Fibroblast of lung (primary cell): ENCODE measurements around the gene GIGYF1. TPM values are rescaled to one million over a fixed set of nuclear protein-coding genes. Genes with fewer than 3 reads are reported as not detected.
"Not testable (repeated sequence)": the region's sequence is repeated elsewhere in the genome, so short reads cannot be mapped to it uniquely, and the experiment has no call there.

Source experiments
- DNase-seq, 2 donors: peaks; one replicate each; pipeline versions ENCODE4 v3.0.0 to v3.0.0-alpha.2; 2010; ENCODE audit warnings: low read depth in 2 of 2
- H2AFZ ChIP-seq: 2 replicates; pipeline ENCODE4 v1.5.1; 2012; ENCODE audit warnings: low read length, control low read depth, inconsistent platforms
- H3K27ac ChIP-seq: 2 replicates; pipeline ENCODE4 v1.5.1; 2011; ENCODE audit warnings: low read length, control low read depth; ENCODE audit not compliant: insufficient read depth
- H3K27me3 ChIP-seq: 2 replicates; pipeline ENCODE4 v1.5.1; 2011; ENCODE audit warnings: mild to moderate bottlenecking, low read length; ENCODE audit not compliant: control insufficient read depth, insufficient read depth
- H3K36me3 ChIP-seq: 2 replicates; pipeline ENCODE4 v1.5.1; 2011; ENCODE audit warnings: low read length; ENCODE audit not compliant: control insufficient read depth, insufficient read depth
- H3K4me1 ChIP-seq: 2 replicates; pipeline ENCODE4 v1.5.1; 2011; ENCODE audit warnings: low read length; ENCODE audit not compliant: control insufficient read depth, insufficient read depth; ENCODE audit errors: extremely low read depth
- H3K4me2 ChIP-seq: 2 replicates; pipeline ENCODE4 v1.5.1; 2011; ENCODE audit warnings: low read length, control low read depth; ENCODE audit not compliant: insufficient read depth; ENCODE audit errors: extremely low read depth
- H3K4me3 ChIP-seq, 4 experiments: fragments of 200-600 bp in 1 of 4; sonication (generic) in 1 of 4; replicated peaks in 1 of 4; 2 replicates each; pipeline ENCODE4 v1.5.1; 2011 to 2016; ENCODE audit warnings: low read length in 4 of 4, low read depth in 3 of 4, mild to moderate bottlenecking in 3 of 4, control low read depth in 2 of 4, inconsistent platforms in 1 of 4, mixed read lengths in 1 of 4; ENCODE audit not compliant: insufficient read depth in 1 of 4; ENCODE audit errors: control extremely low read depth in 1 of 4
- H3K79me2 ChIP-seq: 2 replicates; pipeline ENCODE4 v1.5.1; 2012; ENCODE audit warnings: mild to moderate bottlenecking, low read length, inconsistent platforms; ENCODE audit not compliant: control insufficient read depth, insufficient read depth
- H3K9ac ChIP-seq: 2 replicates; pipeline ENCODE4 v1.5.1; 2011; ENCODE audit warnings: mild to moderate bottlenecking, low read length, control low read depth; ENCODE audit not compliant: insufficient read depth
- H3K9me3 ChIP-seq: 2 replicates; pipeline ENCODE4 v1.5.1; 2012; ENCODE audit warnings: low read depth, low read length; ENCODE audit not compliant: control insufficient read depth, insufficient read depth
- H4K20me1 ChIP-seq: 2 replicates; pipeline ENCODE4 v1.5.1; 2011; ENCODE audit warnings: low read length; ENCODE audit not compliant: control insufficient read depth, insufficient read depth; ENCODE audit errors: extremely low read depth
- CTCF ChIP-seq, 2 donors: IDR thresholded peaks in 1 of 2; conservative IDR thresholded peaks in 1 of 2; 1 replicate in 1 of 2; 2 replicates in 1 of 2; pipeline ENCODE4 v1.5.1; 2011 to 2012; ENCODE audit warnings: low read length in 2 of 2, control low read depth in 1 of 2, inconsistent platforms in 1 of 2, low read depth in 1 of 2, mild to moderate bottlenecking in 1 of 2
- EZH2 ChIP-seq: IDR thresholded peaks from 2 replicates; pipeline ENCODE4 v1.5.1; 2012; ENCODE audit warnings: low read length, control low read depth, mild to moderate bottlenecking; ENCODE audit errors: missing control alignments
- polyA plus RNA-seq, 2 donors: library from polyadenylated mRNA; depleted of rRNA in 1 of 2; stranded (reverse) in 1 of 2; unstranded in 1 of 2; fragments of >200 nt; gene quantifications; 2 replicates each; pipeline ENCODE4 v1.2.1, GENCODE V29; 2011 to 2012; ENCODE audit warnings: missing spikeins in 1 of 2
- total RNA-seq: library from RNA; depleted of rRNA; stranded (reverse); fragments of >200 nt; gene quantifications from 2 replicates; pipeline ENCODE4 v1.2.1, GENCODE V29; 2014

Gene GIGYF1
- total and polyA plus RNA-seq, 2 donors (not counting 1 experiment from before 2014, with no cell fraction given) = 3.8 to 15.9 TPM

DNA sequence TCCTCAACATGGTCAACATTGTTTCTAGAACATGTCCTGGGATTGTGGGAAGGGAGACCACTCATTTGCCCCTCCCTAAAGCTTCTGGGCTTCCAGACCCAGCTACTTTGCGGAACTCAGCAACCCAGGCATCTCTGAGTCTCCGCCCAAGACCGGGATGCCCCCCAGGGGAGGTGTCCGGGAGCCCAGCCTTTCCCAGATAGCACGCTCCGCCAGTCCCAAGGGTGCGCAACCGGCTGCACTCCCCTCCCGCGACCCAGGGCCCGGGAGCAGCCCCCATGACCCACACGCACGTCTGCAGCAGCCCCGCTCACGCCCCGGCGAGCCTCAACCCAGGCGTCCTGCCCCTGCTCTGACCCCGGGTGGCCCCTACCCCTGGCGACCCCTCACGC, 26.2 kb upstream of the GIGYF1 start, which contains the start of gene EPO:
Gene EPO (plus strand): TSS at position 190 of the 392 bp plus-strand sequence. CDS start 513 bp downstream, outside the sequence.
- Histone ChIP-seq H2AFZ (no peak within 1 kb of the TSS), H3K27ac (no peak within 1 kb of the TSS), H3K4me3 (peak within 1 kb of the TSS in 1 of 4 experiments; percentile 25), H3K9ac (no peak within 1 kb of the TSS), H3K4me1 (no peaks in the 10 kb centered on the region), H3K27me3 (peaks cover 41% of the 10 kb centered on the region), H4K20me1 (no peaks in the 10 kb centered on the region), H3K36me3 (no peaks in the 10 kb centered on the region), H3K9me3 (no peaks in the 10 kb centered on the region), H3K4me2 (peak within 1 kb of the TSS; percentile 25), H3K79me2 (no peaks in the 10 kb centered on the region)
- TF ChIP-seq EZH2 (peak; percentile 64), CTCF (conservative IDR thresholded peaks at IDR 0.05 in 1 of 2, IDR thresholded peaks at IDR 0.05 in 1 of 2; ENCODE audit: low read depth in 1 of 2, low read length in 2 of 2) (no peak)
- DNase-seq = no peak

GRCh38 chr7:100719523-100720278, 25.7 kb upstream of the GIGYF1 start:
- H3K4me2 ChIP-seq = no peak overlapping the region

DNA sequence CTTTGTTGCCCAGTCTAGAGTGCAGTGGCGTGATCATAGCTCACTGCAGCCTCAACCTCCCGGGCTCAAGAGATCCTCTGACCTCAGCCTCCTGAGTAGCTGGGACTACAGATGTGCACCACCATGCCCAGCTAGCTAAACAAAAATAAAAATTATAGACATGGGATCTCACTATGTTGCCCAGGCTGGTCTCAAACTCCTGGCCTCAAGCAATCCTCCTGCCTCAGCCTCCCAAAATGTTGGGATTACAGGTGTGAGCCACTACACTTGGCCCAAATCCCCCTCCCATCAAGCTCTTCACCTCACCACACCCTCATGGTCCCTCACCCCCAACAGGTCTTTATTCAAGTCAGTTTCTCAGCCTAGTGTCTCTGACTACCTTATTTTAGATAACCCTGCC, 23.0 kb upstream of the GIGYF1 start:
- not testable (repeated sequence) for DNase-seq

More at GRCh38 chr7:100719523-100720278, 25.7 kb upstream of the GIGYF1 start:
- DNase-seq = peak; percentile 42 to 65
- H3K4me3 ChIP-seq = no peak overlapping the region
- TF ChIP-seq CTCF (conservative IDR thresholded peaks at IDR 0.05 in 1 of 2, IDR thresholded peaks at IDR 0.05 in 1 of 2; ENCODE audit: low read depth in 1 of 2, low read length in 2 of 2) = peak; percentile 49 to 51
- no peak for TF ChIP-seq EZH2
- H2AFZ ChIP-seq = no peak overlapping the region
- no peaks in the 10 kb centered on the region for H3K9me3 ChIP-seq
- peaks cover 41% of the 10 kb centered on the region for H3K27me3 ChIP-seq
- H3K4me1 ChIP-seq = no peaks in the 10 kb centered on the region
- no peaks in the 10 kb centered on the region for H4K20me1 ChIP-seq
- no peak overlapping the region for H3K27ac ChIP-seq
- H3K36me3 ChIP-seq = no peaks in the 10 kb centered on the region
- H3K9ac ChIP-seq = no peak overlapping the region
- no peaks in the 10 kb centered on the region for H3K79me2 ChIP-seq

More for the DNA sequence above, 23.0 kb upstream of the GIGYF1 start:
- peaks cover 25% of the 10 kb centered on the region for H3K27me3 ChIP-seq
- H3K27ac ChIP-seq, H3K79me2 ChIP-seq, H3K4me3 ChIP-seq, H3K4me2 ChIP-seq, H3K4me1 ChIP-seq, H2AFZ ChIP-seq, H3K9me3 ChIP-seq, H3K36me3 ChIP-seq, H3K9ac ChIP-seq, H4K20me1 ChIP-seq: not testable (repeated sequence)
